SH-SY5Y (cell line): ENCODE data around the gene RPL3.

Experiments
- GATA2 ChIP-seq: IDR thresholded peaks from 2 replicates; pipeline ENCODE4 v1.6.1; 2011; ENCODE audit warnings: mild to moderate bottlenecking, low read depth, low read length
- GATA3 ChIP-seq: IDR thresholded peaks from 2 replicates; pipeline ENCODE4 v1.6.1; 2011; ENCODE audit warnings: low read depth, mild to moderate bottlenecking, low read length, moderate library complexity

Gene RPL3

DNA sequence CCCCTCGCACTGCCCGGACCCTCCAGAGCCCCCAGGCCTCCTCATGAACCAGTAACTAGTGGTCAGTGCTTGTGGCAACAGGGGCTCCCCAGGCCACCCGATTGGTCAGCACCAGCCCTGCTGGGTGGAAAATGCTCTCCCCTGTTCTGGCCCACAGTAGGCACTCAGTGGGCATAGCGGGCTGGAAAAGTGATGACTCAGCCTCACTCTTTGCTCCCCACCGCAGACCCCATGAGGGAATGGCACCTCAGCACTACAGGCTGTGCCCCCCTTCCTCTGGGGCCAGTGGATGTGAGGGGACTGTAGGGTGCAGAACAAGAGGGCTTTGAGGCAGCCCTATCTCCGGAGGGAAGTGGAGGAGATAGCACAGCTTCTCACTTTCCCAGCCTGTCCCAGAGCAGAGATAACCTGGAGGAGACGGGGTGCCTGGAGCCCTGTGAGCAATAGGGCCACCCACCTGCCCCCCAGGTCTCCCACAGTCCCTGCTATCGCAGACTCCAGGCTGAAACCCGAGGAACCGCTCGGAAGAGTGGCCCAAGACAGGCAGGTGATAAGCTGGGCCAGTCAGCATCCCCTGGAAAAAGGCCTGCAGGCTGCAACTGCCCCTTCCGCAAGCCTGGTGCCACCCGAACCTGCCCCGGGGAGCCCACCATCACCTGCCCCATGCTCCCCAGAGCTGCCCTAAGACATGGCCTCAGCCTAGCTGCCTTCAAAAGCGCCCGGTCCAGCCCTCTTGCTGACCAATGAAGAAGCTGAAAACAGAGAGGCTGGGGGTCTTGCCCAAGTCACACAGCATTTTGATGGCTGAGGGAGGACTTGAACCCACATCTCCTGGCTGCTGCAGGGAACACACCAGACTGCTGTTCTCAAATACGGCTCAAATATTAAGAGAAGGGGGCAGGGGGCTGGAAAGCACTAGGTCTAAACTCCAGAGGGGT is 45.2 kb downstream of the RPL3 start:
- TF ChIP-seq GATA3 (no peak), GATA2 (no peak)

DNA sequence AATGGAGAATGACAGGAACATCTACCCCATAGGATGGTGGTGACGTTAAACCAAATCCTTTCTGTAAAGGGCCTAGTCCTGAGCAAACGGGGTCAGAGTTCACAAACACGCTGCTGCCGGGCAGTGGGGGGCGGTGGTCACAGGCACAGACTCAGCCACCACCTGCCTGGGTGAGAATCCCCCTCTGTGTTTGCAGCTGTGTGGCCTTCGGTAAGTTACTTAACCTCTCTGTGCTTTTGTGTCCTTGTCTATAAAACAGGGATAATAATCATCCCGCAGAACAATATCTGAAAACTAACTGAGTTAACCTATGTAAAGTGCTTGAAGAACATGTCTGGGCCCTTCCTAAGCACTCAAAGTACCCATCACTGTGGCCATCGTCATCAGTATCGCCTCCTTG is 48.6 kb downstream of the RPL3 start:
- TF ChIP-seq GATA2 = no peak
- TF ChIP-seq GATA3 = no peak

DNA sequence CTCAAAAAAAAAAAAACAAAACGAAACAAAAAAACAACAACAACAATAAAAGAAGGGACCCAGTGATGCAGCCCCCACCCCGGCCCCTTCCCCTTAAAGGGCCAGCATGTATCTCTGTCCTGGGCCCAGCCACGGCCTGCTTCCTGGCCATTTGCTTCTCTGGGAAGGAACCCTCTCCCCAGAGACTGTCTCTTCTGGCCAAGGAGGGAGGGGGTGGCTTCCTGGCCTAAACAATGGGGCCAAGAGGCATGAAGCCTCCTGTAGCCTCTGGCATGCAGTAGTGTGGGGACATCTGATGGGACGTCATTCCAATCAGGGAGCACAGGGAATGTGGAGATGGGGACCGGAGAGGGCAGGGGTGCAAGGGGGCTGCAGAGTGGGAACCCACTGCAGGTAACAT is 49.1 kb downstream of the RPL3 start:
- TF ChIP-seq GATA3 (no peak), GATA2 (no peak)

DNA sequence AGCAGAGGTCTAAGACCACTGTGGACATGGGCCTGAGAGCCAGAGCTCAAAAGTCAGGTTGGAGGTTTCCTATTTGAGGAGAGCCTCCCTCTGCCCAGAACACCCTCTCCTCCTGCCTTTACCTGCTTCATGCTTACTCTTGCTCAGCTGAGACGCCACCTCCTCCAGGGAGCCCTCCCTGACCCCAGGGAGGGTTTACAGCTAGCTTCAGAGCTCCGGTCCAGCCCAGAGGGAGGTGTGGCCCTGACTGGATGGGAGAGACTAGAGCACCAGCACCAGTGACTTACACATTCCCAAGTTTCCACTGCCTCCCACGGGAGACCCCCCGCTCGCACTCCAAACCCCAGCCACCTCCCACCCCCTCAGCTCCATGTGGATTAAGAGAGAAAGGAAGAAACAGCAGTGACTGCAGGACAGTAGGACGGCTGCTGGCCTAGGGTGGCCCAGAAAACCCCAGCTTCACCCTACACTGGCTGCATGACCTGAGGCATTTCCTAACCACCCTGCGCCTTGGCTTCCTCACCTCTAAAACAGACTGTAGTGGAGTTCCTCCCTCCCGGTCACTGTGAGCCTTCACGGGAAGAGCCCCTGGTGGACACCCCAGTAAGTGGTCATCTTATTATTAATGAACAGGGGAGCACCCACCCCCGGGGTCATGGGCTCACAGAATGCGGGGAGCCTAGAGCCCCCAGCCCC is 50.2 kb downstream of the RPL3 start:
- TF ChIP-seq GATA3 (no peak), GATA2 (no peak)

DNA sequence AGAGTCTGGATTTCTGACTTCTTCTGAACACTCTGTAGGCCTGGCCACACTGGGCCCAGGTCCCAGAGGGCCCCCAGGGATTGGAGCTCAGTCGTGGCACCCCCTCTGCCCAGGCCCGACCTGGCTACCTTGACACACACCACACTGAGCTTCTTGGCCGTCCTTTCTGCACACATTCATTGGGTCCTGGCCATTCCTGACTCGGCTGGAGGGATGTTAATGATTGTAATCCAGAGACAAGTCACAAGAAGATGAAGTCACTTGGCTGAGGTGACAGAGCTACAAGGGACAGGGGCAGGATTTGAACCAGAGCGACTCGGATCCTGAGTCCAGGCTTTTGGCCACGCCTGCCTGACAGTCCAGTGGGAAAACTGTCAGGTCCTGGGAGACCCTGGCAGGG is 50.8 kb downstream of the RPL3 start:
- TF ChIP-seq GATA3 = no peak
- no peak for TF ChIP-seq GATA2

DNA sequence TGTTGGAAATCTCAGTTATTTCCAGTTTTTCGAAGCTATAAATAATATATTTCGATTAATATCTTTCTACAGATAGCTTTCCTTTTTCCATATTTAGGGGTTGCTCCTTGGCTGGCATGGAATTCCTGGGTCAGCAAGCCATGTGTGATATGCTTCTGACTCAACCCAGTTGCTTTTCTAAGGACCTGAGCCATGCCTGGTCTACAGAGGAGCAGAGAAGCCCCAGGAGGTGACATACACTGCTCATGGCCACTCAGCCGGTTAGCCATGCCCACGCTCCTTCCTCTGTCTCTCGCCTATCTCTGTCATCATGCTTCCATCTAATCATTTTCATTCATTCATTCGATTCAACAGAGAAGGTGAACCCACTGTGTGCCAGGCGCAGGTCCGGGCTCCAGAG is 51.4 kb downstream of the RPL3 start:
- TF ChIP-seq GATA3 = no peak
- no peak for TF ChIP-seq GATA2

DNA sequence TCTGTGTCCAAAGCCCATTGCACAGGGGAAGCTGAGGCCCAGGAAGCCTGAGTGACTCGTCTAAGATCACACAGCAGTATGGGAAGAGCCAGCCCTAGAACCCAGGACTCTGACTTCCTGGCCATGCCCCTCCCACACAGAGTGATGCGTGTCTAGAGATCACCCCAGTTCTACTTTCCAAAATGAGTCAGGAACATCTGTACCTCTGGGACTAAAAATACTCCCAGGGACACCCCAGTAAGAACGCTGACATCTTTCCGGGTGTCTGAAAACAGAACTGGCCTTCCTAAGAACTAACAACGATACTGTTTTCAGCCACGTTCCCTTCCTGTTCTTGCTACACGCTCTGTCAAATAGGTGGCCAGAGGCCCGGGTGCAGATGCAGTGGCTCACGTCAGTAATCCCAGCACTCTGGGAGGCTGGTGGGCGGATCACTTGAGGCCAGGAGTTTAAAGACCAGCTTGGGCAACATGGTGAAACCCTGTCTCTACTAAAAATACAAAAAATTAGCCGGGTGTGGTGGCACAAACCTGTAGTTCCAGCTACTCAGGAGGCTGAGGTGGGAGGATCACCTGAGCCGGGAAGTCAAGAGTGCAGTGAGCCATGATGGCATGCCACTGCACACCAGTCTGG is 52.9 kb downstream of the RPL3 start:
- TF ChIP-seq GATA3 (no peak), GATA2 (no peak)

DNA sequence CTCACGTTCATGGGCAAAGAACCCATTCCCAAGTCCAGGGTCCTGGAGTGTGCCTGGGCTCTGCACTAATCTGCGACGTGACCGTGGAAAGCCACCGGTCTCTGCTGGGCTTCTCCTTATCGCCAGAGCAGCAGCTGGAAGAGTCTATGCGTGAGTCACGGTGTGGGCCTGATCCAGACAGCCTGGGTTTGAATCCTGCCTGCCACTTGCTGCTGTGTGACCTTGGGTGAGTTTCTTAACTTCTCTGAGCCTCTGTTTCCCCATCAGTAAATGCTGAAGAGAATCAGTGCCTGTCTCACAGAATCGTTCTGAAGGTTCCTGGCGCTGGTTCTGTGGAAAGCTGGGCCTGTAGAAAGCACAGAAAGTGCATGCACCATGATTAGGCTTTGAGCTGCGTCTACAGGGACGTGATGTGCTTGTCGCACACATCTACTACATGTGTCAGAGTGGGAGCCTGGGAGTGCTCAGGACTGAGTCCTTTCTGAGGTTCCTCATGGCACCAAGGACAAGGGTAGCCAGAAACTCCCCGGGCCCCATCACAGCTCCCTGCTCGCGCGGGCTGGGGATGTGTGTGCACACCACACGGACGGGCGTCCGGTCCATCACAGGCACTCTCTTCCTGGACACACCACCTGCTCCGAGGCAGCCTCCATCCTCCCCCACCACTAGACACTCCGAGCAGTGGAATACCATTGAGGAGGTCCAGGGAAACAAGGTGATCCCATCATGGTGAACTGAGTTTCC is 54.1 kb downstream of the RPL3 start:
- TF ChIP-seq GATA3 = no peak
- no peak for TF ChIP-seq GATA2

DNA sequence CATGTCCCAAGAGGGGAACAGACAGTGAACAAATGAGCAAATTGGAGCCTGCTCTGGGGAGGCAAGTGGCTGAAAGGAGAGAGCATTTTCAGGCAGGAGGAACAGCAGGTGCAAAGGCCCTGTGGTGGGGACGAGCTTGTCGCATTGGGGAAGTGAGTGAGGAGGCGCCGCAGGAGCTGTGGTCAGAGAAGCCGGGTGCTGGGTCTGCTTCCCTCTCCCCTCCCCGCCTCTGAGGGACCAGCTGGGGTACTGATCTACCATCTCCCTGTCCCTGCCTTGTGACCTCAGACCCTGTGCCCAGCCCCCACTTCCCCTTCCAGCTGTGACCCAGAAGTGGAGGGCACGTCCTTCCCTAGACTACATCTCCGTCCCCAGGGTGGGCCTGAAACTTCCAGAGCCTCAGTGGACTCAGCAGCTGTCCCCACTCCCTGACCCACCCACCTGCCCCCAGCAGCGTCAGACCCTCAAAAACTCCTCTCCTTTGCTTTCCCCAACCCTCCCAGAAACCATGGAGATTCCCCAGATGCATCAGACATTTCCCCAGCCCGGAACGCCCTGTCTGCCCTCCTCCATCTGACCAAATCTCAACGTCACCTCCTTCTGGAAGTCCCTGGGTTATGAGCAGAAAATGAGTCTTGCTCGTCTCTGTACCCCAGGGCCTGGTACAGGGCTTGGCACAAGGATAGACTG is 54.9 kb downstream of the RPL3 start:
- TF ChIP-seq GATA2 = no peak
- TF ChIP-seq GATA3 = no peak

DNA sequence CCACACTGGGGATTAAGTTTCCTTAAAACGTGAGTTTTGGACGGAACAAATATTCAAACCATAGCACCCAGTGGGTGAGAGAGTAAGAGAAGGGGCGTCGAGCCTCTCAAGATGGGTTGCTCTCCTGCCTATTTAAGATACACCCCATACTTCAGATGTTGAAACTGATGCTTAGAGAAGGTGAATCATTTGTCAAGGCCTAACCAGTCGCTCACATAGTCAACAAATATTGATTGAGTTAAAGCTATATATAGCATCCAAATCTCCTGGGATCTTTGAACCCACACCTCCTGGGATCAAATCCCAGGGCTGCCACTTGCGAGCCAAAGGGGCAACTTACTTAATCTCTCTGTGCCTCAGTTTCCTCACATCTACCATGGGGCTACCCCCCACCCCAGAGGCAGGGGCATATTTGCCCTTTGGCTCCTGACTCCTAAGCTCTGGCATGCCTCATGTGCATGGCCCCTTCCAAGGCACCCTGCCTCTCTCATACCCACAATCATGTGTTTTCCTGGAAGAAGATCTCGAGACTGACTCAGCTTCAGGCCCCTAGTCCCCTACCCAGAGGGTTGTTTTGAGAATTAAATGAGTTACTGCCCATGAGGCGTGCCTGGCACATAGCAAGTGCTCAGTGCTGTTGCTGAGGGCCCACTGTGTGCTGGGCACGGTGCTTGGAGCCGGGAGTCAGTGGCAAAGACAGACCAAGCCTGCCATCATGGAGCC is 55.6 kb downstream of the RPL3 start:
- TF ChIP-seq GATA2 (no peak), GATA3 (no peak)
